COLO829 (cell line): ENCODE measurements around the gene IL18.
"Not testable (repeated sequence)": the region's sequence is repeated elsewhere in the genome, so short reads cannot be mapped to it uniquely, and the experiment has no call there.

Experiments
- DNase-seq: peaks from one replicate; pipeline ENCODE4 v3.0.0; 2012; ENCODE audit warnings: low spot score

IL18 gene

DNA sequence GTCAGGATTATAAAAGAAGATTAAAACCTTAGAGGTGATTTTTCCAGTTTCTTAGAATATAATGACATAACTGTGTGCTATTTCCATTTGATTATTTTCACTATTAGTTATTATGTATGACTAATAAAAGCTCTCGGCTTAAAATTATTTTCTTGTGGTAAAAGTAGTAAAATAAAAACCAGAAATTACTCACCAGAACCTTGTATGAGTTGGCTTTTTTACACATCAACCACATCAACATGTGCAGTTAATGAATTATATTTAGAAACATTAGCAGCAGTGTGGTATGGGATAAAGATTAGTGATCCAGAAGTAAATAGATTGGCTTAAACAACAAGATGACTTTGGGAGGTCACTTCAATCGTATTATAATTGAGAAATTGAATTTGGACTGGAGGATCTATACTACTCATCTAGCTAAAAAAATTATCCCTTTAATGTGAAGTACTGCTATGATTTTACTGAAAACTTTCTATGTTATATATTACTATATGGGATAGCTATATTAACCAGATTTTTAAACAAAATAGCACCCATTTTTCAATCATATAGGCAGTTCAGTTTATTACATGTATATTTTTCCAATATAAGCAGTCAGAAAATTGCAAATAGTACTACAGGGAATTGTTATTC, 8.6 kb upstream of the IL18 start:
- no peak for DNase-seq

DNA sequence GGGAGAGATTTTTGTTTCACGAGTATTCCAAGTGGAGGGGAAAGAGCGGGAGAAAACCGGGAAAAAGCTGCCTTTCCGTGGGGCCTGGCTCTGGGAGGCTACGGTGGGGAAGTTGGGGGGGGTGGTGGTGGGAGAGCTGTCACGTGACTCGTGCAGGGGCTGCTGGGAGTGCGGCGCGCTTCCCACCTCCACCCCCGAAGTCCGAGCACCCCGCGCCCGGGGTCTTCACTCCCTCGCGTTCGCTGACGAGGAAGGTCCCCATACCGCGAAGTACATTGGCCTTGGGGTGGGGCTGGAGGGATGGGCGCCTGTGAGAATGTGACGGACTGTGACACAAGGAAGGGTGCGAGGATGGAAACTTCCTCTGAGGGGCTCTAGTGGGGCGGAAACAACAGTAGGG, 3.3 kb upstream of the IL18 start, which contains the start of gene TEX12:
TSS of gene TEX12 (plus strand) at position 228 of the 400 bp plus-strand sequence. CDS start 1,897 bp downstream, outside the sequence.
- no peak for DNase-seq

DNA sequence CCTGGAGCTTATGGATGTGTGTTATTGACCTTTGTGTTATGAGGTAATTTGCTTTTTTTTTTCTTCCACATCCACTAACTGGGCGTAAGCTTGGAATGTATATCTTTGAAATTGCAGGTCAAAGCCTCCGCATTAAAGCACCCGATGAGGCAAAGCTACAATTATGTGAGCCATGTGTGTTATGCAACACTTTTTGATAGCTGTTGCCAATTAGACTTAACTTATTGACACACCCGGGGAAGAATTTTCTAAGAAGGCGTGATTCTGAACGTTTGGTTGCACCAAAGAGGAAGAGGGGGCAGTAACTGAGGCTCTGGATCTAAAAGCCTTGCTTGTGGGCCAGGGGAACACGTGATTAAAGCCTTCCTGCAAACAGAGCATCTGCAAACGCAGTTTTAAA, 2.7 kb upstream of the IL18 start:
- no peak for DNase-seq

DNA sequence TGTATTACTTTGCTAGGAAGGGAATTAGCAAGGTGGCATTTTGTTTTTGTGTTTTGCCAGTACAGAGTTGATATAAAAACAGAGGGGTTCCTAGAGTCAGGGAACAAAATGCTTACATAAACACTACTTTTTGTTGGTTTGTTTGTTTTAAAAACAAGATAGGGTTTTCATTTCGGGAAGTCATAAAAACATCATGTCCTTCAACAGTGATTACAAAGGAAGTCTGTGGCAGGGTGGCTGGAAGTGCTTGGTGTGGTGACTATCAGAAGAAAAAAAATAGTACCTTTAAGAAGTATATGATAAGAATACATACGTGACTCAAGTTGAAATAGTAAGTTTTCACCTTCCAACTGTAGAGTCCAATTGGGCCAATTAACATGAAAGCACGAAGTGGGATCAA, 1.2 kb upstream of the IL18 start:
- DNase-seq, result no peak

DNA sequence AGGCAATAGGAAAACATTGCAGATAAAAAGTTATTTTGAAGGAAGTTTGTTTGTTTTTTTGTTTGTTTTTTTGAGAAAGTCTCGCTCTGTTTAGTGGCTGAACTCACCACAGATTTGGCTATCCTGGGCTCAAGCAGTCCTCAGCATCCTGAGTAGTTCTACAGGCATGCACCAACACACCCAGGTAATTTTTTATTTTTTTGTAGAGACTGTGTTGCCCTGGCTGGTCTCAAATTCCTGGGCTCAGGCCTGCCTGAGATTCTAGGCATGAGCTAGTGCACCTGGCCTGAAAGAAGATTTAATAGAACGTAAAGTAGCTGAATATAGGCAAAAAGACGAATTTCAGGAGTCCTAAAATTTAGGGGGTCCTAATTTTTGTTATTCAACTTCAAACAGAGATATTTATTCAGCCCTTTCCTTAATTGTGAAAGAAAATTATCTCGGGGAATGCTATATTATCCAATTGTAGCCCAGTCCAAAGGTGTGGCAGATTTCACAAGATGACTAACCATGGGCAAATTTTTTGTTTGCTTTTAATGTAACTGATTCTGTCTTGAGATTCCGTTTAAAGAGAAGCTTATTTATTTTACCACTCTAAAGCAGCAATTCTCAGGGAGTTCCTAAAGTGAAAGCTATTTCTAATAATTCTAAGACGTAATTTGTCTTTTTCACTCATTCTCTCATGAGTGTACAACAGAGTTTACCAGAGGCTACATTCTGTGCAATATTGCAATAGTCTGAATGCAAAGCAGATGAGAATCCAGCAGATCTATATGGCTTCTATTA, 940 bp downstream of the IL18 start:
- no peak for DNase-seq

DNA sequence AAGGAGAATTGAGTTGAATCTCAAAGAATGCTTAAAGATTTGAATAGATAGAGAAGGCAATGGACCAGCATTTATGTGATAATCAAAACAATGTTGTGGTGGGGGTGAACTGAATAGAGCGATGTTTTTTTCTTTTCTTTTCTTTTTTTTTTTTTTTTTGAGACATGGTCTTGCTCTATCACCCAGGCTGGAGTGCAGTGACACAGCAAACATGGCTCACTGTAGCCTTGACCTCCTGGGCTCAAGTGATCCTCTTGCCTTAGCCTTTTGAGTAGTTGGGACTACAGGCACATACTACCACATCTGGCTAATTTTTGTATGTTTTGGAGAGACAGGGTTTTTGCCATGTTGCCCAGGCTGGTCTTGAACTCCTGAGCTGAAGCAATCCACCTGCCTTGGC, 1.7 kb downstream of the IL18 start:
- not testable (repeated sequence) for DNase-seq

DNA sequence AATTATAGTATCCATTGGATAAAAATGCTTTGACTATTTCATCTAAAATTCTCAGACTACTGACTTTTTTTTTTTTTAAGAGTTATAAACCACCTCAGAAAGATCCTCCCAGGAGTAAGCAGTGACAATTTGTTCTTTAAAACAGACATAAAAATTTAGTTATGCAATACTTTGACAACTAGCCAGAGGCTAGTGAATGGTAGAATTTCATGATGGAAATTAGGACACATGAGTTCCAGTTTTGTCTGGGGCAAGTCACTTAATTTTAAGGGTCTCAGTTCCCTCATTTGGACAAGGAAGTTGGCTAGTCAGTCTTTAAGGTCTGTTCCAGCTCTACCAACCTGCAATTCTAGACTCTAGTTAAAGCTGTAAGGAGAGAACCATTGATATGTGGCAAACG, 2.9 kb downstream of the IL18 start:
- DNase-seq, result no peak

DNA sequence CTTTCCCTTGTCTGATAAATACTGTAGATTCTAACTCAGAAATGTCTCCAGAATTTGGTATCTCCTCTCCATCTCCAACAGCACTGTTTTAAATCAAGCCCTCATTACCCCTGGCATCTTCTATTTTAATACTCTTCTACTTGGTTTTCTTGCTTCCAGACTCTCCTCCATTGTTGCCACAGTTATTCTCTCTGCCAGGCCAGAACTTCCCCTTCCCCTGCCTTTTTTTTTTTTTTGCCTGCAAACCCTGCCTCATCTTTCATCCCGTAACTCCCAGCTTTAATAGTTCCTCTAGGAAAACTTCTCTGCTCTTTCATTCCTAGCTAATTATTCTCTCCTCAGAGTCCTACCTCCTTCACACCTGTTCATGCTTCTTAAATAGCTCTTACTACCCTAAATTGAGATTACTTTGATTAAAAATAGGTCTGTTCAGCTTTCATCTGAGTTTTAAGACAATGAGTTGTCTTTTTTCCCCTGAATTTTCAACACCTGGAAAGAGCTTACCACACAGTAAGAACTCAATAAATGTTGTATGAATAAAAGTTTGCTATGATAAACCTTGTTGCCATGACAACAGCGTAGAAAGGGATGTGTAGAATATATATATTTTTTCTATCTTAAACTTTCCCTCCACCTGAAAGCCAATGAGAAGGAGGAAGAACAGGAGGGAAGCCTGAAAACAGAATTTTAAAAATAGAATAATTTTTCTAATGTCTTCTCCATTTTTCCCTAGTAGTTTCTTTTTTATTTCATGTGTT, 3.6 kb downstream of the IL18 start:
- DNase-seq, result no peak

DNA sequence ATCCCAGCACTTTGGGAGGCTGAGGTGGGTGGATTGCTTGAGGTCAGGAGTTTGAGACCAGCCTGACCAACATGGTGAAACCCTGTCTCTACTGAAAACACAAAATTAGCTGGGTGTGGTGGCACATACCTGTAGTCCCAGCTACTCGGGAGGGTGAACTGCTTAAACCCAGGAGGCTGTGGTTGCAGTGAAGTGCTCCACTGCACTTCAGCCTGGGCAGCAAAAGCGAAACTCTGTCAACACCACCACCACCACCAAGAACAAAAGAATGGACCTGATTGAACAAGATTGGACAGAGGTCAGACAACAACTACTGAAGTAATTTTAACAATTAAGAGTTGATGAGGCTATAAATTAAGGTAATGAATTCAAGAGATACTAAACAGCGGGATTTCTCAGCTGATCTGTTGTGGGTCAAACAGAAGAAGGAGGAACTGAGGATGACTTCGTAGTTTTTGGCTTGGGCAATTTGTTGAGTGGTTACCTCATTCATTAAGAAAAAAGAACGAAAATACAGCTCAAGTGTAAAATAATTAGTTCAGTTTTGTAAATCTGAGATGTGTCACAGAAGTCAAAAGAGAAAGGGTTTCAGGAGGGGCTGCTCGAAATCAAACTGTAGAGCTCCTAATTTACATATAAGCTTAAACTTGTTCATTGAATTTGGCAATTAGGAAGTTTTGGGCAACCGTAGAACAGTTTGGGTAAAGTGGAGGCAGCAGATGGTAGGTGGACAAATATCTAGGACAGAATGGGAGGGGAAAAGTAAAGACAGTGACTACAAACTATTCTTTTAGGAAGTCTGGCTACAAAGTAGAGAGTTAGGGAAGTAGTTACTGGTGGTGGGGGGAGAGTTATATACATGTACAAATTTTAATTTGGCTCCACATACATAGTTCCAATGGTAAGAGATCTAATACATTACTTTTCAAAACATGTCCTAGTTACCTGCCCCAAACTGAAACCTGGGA, 4.5 kb downstream of the IL18 start:
- DNase-seq, result no peak

DNA sequence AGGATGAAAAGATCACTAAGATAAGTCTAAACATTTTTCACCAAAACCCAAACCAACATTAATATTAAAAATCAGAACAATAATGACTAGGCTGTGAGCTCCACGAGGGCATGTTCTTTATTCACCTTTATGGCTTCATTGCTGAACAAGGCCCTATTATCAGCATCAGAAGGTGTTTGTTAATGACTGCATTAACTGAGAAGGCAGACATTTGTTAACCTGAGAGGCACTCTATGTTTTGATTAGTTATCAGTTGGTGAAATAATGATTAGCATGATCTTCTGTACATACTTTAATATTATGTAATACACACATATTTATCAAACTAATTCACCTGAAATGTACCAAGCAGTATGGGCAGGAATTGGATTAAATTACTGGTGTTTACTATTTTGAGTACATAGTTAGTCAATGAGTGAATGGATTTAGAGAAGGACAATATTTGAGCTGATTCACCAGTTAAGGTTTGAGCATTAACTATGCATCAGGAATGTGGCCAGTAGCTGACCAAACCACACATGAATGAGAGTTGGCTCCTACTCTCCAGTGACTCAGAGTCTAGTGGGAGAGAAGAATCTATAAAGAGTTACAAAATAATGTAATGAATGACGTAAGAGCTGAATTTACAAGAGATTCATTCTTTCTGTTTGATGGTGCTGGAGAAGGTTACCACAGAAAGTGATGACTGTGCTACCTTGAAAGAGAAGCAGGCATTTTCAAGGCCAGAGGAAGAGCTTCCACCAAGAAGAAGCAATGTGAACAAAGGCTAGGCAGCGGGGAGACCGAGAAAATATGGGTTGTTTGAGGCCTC, 6.7 kb downstream of the IL18 start:
- peak; percentile 94 for DNase-seq

DNA sequence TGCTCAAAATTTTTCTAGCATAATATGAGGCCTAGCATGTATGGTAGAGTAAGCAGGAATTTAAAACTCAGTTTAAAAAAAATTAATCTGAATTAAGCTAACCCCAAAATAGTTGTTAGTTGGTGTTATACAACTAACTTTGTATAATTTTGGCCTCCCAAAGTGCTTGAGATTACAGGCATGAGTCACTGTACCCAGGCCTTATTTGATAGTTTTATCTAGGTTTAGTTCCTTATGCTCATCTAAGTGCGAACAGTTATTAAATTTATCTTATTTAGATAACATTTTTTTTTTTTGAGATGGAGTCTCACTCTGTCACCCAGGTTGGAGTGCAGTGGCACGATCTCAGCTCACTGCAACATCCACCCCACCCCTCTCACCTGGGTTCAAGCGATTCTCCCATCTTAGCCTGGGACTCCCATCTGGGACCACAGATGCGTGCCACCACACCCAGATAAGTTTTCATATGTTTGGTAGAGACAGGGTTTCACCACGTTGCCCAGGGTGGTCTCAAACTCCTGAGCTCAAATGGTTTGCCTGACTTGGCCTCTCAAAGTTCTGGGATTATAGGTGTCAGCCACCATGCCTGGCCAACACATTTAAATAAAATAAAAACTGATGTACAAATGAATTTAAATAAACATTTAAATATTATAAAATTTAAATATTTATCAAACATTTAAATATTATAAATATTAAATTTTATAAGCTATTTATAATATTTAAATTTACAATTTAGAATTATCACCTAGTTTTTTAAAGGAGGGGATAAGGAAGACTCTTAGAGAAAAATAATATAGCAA, 7.5 kb downstream of the IL18 start:
- DNase-seq, result no peak

DNA sequence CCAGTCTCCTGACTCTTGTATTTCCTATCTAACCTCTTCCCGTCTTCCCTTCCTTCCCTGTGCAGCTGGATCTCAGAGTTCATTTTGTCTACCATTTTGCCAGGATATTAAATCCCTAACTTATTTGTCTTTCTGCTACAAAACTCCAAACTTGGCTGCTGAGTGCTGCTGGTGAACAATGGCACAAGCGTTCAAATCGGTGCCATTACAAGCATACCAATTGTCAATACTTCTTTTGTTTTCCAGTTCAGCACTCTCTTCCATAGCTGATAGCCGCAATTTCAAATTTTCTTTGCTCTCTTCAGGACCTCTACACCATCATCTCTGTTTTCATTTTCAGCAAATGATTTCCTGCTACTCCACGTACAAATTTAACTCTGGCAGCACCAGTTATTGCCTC, 13.4 kb downstream of the IL18 start:
- no peak for DNase-seq

DNA sequence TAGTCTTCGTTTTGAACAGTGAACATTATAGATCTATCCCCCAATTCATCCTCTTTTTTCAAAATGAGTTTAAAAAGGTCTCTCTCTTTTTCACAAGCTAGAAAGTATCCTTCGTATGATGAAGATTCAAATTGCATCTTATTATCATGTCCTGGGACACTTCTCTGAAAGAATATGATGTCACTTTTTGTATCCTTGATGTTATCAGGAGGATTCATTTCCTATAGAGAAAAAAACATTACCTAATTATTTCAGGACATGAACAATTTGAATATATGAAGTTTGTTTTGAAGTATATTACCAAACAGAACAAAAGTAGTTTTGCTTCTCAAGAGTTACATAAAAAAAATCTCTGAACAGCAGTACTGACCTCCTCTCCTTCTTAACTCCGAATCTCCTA, 20.3 kb downstream of the IL18 start:
- no peak for DNase-seq

DNA sequence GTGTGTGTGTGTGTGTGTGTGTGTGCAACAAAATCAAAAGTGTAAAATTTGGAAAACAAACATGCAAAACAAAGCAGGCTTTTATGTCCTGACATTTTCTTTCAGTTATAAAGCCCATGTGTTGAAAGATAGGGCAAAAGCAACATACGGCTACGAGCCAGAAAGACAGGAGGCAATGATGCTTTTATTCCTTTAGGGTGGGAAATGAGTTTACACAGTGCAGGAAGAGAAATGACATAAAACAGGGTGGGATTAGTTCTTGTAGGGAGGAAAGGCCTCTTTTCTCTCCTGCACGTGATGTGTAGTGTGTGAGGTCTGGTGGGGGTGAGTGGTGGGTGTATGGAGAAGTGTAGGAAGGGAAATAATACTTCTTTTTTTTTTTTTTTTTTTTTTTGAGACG, 29.4 kb downstream of the IL18 start:
- DNase-seq, result no peak

DNA sequence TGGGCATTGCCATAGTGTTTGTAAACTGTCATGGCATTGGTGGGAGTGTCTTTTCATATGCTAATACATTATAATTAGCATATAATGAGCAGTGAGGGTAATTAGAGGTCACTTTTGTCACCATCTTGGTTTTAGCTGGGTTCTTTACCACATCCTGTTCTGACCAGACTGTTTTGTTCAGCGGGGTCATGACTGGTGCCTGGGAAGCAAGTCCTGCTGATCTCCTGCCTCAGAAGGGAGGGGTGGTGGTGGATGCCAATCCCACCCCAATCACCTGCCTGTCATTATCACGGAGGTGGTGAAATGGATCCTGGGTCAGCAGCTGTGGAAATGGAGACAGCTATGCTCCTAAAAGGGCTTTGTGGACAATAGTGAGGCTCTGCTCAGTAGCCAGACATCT, 31.2 kb downstream of the IL18 start:
- DNase-seq, result no peak

DNA sequence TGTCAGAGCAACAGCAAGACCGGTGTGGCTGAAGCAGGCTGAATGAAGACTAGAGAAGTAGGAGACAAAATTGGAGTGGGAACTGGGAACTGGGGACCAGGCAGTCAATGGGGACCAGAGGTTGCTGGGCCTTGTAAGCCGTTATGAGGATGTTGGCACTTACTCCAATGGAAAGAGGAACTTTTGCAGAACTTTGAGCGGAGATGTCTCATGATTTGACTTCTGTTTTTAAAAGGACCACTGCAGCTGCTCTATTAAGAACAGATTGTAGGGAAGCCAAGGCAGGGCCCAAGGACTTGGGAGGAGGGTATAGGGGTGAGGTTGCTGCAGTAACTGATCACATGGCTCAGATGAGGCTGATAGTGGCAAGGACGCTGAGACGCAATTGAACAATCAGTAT, 34.2 kb downstream of the IL18 start:
- DNase-seq, result no peak

DNA sequence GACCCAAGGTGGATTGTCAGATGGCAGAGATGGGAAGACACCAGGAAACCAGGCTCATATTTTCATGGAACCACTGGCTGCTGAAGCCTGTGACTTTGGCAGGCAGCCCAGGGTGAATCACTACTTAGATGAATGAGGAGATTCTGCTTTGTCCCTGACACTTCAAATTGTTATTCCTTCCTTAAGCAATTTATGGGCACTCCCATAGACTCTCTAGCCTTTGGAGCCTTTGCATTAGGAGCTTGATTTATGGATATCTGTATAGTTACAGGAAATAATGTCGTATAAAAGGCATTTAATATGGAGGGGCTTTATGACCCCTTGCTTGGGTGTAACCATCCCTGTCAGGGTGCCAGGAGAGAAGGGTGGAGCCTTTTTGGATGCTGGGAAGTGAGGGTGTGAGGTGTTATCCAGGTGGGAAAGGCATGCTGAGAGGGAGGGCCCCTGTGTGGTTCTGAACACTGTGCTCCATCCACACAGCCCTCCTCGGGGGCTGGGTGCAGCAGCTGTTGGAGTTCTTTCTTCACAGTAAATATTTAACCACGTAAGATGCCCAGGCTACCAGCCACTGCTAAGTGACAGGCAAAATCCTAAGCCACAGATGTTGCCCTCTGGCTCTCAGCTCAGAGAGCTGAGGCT, 35.3 kb downstream of the IL18 start:
- DNase-seq, result peak; percentile 90

DNA sequence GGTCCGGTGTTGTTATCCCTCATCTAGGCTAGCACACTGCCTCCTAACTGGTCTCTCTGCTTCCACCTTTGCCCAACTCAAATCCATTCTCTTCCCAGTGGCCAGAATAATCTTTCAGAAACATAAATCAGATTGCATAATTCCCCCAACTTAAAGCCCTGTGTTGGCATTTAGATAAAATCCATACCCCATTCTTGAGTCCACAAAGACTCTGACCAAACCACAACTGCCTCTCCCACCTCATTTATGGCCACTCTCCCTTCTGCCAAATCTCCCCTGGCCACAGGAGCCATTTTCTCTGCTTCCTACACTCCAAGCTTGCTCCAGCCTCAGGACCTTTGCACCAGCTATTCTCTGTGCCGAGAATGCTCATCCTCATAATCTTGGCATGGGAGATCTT, 36.8 kb downstream of the IL18 start:
- no peak for DNase-seq

DNA sequence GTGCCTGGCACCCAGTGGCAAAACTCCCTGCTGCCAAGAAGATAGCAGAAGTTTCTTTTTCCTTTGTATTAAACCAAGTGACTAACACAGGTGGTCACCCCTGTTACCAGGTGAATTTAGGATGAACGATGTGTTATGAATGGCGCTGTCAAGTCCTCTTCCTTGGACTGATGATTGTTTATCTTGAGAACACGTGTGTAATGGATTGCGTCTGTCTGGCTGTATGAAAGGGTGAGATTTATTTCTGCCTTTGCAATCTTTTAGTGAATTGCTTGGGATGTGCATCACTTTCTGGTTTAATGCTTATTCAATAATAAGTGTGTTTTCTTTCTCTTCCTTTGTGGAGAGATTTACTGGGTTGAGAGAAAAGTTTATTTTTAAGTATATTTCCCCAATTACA, 40.8 kb downstream of the IL18 start:
- no peak for DNase-seq
